Caki2 (cell line): ENCODE results near the gene ATXN7. TPM values are rescaled to one million over a fixed set of nuclear protein-coding genes. Genes with fewer than 3 reads are reported as not detected.
A peak's percentile ranks its signal among the peaks of the same experiment; 100 is the strongest.

ENCODE experiments used
- DNase-seq: peaks from one replicate; pipeline ENCODE4 v3.0.0-alpha.2; 2015; ENCODE audit warnings: low read depth
- in situ Hi-C: cut with HindIII; loops from 2 replicates; pipeline ENCODE4 v1.10.0; 2016; ENCODE audit warnings: low sequenced_read_pairs, low pct_unique_long_range_greater_than_20kb, mixed read lengths
- total RNA-seq: library from RNA; depleted of rRNA; stranded (reverse); fragments of >200 nt; shearing (Covaris generic); gene quantifications from 2 replicates; pipeline ENCODE4 v1.2.3, GENCODE V29; 2014; ENCODE audit warnings: low replicate concordance

Gene ATXN7
- total RNA-seq, 1 experiment from 2014 or later = 2.3 TPM

DNA sequence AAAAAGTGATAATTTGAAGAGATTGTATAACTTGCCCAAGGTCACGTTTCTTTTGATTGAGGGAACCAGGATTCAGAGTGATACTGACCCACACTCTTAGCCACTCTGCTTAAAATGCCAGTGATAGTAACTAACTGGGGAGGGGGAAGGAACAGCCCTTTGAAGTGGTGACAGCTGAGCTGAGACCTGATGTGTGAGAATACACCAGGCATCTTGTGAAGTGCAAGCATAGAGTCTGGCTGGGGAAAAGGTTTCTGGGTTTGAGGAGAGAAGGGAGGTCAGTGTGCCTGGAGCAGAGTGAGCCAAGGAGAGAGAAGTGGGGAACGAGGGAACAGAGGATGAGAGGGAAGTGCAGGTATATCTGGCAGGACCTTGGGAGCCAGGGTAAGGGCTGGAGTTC is 83.9 kb downstream of the ATXN7 start:
- in situ Hi-C loops = no loop called here
- no peak for DNase-seq

GRCh38 chr3:63949005-63949404 is 85.3 kb downstream of the ATXN7 start:
- in situ Hi-C loops = no loop called here
- DNase-seq = no peak

DNA sequence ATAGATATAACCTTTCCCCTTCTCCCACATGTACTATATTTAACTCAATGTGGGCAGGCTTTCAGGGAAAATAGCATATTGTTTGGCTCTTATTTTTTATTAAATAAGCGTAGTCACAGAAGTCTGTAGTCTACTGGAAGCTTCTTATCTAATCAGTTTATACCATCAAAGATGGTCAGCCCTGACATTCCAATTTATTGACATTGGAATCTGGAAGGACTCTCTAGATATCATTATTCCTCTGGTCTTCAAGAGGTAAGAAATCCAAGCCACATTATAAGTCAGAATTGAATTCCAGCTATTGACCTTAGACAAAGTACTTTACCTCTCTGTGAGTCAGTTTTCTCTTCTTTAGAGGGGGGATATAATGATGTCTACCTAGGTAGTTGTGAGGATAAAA is 87.0 kb downstream of the ATXN7 start:
- in situ Hi-C loops = no loop called here
- no peak for DNase-seq

- in situ Hi-C loops = no loop called here
These were observed 88.0 kb downstream of the ATXN7 start for GRCh38 chr3:63951492-63952247.

DNA sequence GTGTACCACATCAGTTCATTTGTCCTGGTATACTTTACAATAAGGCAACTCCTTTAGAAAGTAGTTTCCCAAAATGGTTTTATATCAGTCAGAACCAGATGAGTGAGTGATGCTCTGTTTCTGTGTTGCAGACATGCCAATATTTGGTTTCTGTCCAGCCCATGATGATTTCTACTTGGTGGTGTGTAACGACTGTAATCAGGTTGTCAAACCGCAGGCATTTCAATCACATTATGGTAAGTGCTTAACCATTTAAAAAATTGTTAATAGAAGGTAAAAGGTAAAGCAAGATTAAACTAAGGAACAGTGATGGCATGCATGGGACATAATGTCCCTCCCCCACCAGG is 88.6 kb downstream of the ATXN7 start:
- in situ Hi-C loops = no loop called here
- DNase-seq = no peak

More at GRCh38 chr3:63951492-63952247, 88.0 kb downstream of the ATXN7 start:
- no peak for DNase-seq

GRCh38 chr3:63954182-63954581 is 90.5 kb downstream of the ATXN7 start:
- in situ Hi-C loops = no loop called here

DNA sequence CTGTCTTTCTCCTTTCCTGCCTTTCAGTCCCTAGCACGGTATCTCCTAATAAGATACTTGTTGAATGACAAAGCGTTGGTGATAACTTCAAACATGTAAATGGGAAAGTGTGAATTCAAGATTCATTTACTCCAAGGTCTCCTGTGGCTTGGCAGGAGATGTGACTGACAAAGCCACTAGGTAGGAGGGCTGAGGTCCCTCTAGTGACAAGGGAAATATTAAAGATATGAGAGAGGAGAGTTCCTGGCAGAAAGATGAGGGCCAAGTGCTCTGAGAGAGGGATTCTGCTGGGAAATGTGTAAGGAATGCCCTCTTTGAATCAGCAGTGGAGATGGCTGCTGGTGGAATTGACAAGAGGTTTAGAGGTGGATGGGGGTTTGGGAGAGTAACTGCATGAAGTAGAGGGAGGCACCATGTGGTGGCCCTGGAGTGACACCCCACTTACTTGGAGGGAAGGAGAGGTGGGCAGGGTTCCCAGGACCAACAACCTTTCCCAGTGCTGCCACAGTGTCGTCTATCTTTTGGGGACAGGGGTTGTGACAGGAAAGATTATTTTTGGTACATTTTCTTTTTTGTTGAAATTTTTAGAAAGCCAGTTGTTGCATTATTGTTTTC is 91.5 kb downstream of the ATXN7 start:
- DNase-seq = no peak
- in situ Hi-C loops = no loop called here

More at GRCh38 chr3:63954182-63954581, 90.5 kb downstream of the ATXN7 start:
- DNase-seq = no peak

DNA sequence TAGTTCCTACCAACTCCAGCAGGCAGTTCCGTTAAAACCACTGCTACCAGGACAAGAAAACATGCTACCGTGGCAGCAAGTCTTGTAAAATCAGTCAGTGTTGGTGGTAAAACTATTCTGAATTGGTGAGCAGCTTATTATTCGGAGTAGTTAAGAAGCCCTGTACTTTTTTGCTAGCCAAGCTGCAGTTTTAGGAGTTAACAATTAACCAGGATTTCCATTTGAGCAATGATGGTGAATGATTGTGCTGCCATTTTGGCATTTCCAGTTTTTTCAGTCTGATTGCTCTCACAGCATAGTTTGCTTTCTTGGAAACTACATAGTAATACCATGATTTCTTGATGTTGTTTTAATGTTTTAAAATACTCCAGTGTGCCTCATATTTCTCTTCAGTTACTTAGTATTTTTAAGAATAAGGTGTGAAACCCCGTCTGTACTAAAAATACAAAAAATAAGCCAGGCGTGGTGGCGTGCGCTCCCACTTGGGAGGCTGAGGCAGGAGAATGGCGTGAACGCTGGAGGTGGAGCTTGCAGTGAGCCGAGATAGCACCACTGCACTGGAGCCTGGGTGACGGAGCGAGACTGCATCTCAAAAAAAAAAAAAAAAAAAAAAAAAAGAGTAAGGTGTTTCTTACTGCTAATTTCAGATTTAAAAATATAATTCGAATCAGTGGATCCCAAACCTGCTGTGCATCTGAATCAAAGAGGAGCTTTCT is 92.3 kb downstream of the ATXN7 start:
- DNase-seq = peak; percentile 14
- in situ Hi-C loops = no loop called here

DNA sequence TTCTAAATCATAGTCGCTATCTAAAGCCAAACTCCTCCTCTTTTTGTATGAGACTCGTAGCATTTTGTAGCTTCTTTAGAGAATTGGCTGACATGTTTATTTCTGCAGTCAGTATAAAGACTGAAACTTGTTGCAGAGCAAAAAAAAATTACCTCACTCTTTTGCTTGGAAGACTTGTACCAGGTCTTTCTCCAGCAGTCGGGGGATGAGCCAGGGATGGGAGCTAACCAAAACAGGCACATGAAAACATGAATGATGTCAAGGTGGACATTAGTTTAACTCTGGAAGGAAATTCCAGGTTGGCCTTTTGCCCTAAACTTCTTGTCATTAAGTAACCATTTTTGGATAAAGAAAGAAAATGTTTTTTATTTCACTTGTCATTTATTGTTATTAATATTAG is 95.5 kb downstream of the ATXN7 start:
- in situ Hi-C loops = no loop called here
- DNase-seq = no peak

GRCh38 chr3:63960048-63960711 is 96.5 kb downstream of the ATXN7 start:
- in situ Hi-C loops = no loop called here
- peak; percentile 63 for DNase-seq

DNA sequence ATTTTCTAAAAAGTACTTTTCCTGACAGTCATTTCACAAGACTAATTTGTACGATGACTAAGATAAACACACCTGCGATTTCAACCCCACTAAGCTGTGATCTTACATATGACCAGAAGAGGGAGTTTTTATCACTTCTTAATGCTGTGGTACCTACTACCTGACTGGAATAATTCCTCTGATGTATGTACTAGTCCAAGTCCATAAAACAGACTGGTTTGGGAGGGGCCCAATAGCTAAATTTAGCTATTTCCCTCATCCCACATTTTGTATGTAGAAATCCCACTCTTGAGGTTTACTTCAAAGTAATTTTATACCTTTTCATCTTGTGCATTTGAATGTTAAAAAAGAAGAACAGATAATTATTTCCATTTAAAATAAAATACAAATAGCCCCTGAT is 98.2 kb downstream of the ATXN7 start:
- in situ Hi-C loops = no loop called here

GRCh38 chr3:63963496-63963895 is 99.8 kb downstream of the ATXN7 start:
- in situ Hi-C loops = no loop called here
- no peak for DNase-seq

More for the DNA sequence above, 98.2 kb downstream of the ATXN7 start:
- peak; percentile 33 for DNase-seq

- in situ Hi-C loops = no loop called here
- no peak for DNase-seq
These were observed 101.2 kb downstream of the ATXN7 start for GRCh38 chr3:63964681-63965485.

DNA sequence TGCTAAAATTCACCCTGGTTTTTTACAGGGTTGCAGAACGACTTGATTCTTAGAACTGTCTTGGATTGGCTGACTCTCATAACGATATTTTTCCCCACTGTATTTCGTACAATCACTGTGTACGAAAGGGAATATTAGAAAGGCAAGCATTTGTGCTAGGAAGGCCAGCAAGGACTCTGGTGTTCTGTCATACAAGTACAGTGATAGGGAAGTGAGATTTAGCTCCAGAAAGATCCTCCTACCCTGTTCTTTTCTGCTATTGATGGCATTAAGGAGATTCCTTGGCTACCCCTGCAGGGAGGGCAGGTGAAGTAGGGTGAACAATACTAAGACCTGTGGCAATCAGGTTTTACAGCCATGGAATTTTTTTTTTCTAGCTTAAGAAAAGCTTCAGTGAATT is 102.3 kb downstream of the ATXN7 start:
- DNase-seq = no peak
- in situ Hi-C loops = no loop called here

DNA sequence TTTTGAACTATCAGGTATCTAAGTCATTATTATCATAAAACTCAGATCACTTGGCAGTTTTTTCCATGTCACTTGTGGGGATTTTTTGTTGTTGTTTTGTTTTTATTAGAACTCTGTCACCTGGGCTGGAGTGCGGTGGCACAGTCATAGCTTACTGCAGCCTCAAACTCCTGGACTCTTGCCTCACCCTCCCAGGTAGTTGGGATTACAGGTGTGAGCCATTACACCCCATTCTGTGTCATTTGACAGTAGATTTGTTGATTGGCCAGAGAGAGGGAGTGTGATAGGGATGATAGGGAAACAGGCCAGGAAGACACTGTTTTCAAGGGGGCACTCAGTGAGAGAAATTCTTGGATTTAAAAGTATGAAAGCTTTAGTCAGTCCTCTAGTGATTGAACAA is 103.2 kb downstream of the ATXN7 start:
- DNase-seq = no peak
- in situ Hi-C loops = no loop called here

DNA sequence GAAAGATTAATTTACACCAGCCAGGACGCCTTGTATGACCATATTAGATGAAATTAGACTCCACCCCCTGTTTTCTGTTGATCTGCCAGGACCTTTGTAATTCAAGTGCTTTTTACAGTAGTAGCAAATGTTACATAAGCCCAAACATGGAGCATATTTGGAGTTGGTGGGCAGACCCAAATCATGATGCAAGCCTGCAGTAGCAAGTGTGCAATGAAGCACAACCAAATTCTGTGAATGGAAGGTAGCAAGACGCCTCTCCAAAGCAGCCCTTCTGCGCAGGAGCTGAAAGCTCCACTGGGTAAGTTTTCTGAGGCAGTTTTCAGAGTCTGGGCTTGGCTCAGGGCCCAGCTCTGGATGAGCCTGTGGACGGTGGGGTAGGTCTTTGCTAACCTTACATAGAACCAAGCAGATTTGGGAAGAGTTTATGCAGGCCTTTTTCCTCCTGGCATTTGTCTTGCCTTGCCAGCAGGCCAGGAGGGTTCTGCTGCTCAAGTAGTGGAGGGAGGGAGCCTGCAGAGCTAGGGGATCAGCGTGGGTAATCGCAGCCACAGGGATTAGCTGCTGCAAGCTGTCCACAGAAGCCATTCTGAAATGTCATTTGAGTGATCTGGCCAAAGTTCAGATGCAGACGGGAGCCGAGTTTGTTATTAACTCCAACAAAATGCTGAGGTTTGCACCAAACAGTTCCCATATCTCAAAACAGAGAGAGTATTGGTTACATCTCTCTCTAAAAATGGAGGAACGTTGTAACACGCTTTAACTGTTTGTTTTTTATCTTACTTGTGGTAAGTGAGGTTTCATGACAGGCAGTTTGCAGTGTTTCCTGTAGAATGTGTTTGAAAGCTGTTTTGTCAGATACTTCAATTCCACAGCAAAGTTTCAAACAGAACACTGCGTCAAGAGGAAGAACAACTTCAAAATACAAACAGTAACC is 104.3 kb downstream of the ATXN7 start:
- in situ Hi-C loops = no loop called here
- peak; percentile 48 for DNase-seq

DNA sequence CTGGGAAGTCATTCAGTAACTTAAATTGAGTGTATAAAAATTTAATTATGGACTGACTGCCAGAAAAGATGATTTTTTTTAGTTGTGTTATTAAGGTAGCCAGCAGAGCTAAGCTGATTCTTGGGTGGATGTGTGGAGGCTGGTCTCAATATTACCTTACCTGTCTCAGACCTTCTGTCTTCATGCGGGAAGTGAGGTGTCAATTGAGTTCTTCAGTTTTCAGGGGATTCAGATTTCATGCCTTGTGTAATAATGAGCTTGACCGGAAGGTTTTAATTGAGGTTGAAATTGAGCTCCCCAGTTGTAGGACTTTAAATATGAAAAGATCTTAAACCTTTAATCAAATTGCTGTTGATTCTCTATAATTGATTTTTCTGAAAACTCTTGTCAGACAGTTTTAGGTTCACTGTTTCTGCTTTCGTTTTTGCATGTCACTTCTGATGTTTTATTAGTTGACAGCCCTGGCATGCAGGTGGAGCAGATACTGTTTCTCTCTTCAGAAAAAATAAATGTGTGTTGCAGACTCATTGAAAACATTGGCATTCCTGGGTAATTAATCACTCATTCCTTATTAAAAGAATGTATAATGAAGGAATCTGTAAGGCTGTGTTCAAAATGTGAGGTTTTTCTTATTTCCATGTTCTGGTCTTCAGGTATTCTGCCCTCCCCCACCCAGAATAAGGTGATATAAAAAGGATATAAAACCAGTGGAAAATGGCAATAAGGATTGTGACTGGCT is 105.1 kb downstream of the ATXN7 start:
- in situ Hi-C loops = no loop called here
- DNase-seq = no peak
